Stomach (tissue), 4 donors: ENCODE measurements around the gene CHN1.

Source experiments
- POLR2AphosphoS5 ChIP-seq, 3 donors: sonication (generic); formaldehyde crosslinking; IDR thresholded peaks; one replicate each; pipeline ENCODE4 v1.6.1; 2016; ENCODE audit warnings: antibody characterized with exemption in 3 of 3
- TF ChIP-seq, protein P1 (sequence below), 7 experiments: fragments of 450-650 bp in 4 of 7; fragments of 200-600 bp in 3 of 7; sonication (generic) in 3 of 7; IDR thresholded peaks; one replicate each; pipeline ENCODE4 v1.5.1; 2016 to 2019; ENCODE audit warnings: antibody characterized with exemption in 7 of 7, control low read depth in 2 of 7, mild to moderate bottlenecking in 1 of 7

DNA sequence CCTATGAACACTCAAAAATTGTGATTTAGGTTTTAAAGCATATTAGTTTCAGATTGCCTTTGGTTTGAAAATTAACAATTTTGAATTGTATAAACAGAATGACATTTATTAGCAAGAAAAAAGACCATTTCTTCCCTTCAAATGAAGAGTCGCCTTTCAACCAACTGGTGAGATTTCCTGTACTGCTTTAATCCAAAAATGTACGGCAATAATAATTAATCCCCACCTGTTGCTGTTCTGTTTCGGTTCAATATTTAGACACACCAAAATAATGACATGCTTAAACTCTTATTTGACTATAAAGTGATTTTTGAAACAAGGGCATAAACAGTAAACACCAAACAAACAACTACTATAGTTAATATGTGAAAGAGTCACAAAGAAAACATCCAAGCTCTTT, 39.6 kb downstream of the CHN1 start:
- TF ChIP-seq, protein P1, sequence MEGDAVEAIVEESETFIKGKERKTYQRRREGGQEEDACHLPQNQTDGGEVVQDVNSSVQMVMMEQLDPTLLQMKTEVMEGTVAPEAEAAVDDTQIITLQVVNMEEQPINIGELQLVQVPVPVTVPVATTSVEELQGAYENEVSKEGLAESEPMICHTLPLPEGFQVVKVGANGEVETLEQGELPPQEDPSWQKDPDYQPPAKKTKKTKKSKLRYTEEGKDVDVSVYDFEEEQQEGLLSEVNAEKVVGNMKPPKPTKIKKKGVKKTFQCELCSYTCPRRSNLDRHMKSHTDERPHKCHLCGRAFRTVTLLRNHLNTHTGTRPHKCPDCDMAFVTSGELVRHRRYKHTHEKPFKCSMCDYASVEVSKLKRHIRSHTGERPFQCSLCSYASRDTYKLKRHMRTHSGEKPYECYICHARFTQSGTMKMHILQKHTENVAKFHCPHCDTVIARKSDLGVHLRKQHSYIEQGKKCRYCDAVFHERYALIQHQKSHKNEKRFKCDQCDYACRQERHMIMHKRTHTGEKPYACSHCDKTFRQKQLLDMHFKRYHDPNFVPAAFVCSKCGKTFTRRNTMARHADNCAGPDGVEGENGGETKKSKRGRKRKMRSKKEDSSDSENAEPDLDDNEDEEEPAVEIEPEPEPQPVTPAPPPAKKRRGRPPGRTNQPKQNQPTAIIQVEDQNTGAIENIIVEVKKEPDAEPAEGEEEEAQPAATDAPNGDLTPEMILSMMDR (IDR thresholded peaks at IDR 0.05), result no peak
- TF ChIP-seq POLR2AphosphoS5 (IDR thresholded peaks at IDR 0.05), result no peak
